Measurements from ENCODE around the gene ADAM12. TPM values are rescaled to one million over a fixed set of nuclear protein-coding genes. Genes with fewer than 3 reads are reported as not detected.

The ADAM12 gene
- polyA plus RNA-seq, 3 donors, result 19.7 to 23.0 (median 22.8) TPM

DNA sequence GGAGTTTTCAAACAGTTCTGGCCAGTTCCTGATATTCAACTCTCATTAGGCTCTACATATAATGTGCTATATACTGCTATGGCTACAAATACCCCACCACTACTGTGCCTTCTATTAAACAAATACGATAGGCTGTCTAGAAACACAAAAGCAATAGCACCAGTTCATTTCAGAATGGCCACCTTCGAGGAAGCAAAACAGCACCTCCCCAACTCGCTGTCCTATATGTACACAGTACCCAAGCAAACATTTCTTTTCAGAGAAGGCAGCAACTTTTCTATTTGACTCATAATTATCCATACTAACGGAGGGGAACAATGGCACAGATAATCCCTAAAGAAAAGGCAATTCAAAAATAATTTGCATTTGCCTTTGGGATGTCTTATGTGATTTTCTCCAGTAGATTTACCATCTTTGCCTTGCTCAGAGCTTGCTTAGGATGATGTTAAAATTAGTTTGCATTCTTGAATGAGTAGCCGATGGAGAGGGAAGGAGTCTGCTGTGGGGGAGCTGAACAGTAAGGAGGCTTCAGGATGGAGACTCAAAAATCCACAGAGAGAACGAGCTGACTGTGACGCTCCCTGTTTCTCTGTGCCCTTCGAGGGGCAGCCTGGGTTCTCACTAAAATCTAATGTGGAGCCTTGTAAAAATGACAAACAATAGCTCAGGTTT lies 273.3 kb downstream of the ADAM12 start:
- no peak for DNase-seq

DNA sequence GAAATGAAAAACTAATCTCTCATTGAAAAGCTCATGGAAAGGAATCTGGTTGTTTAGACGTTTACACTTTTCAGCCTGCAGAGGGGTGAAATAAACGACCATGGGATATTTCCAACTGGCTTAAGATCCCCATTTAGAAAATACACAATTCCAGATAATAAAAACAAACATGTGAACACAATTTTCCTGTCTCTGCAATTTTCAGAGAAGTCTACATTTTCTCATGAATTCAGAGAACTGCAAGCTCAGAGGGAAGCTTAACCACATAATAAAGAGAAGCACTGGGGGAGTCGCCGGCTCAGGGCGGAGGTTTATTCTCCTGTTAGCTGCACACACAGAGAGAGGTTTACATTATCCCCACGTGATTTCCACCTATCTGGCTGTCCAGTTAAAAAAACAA lies 276.8 kb downstream of the ADAM12 start:
- no peak for DNase-seq

DNA sequence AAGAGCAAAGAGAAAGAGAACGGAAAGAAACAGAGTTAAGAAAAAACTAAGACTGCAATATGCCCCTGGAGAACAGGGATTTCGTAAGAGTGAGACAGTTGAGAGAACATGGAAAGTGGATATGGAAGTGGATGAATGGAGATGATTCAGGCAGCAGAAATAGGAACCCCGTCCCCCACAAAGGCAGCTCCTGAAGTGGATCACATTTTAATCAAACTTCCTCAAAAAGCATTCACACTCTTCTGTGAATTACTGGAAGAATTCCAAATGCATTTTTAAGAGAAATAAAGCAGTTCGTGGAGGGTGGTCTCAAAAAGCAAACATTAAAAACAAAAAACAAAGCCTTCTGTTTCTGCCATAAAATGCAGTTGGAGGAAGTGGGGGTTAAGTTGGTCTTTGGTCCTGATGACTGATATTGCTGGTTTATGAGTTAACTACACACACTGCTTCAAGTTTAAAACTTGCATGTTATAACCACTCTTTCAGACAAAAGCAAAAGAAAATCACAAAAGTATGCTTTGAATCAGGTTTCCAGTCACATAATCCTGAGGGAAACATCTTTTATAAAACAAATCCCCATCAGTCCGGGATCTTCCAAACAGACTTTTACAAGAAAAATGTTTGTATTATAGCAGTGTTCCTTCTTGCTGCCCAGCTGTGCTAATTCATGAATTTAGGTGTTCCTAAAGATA lies 277.6 kb downstream of the ADAM12 start:
- no peak for DNase-seq

- DNase-seq, result no peak
Measured at GRCh38 chr10:126109893-126110292, 278.4 kb downstream of the ADAM12 start.

DNA sequence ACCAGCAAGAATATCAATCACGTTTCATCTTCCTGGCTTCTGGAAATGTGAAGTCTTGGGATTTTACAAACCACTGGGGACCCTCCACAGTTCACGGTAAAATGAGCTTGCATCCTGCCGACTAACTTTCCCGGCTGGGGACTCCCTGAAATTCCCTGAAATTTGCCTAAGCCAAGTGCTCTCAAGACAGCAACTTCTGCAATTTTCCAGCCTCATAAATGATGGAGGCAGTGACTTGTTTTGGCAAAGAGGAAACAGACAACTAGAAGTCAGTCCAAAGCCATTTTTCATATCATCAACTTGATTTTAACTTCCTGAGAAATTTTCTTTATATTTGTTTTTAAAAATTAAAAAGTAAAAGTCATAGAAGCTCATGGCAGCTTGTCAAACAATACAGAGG lies 279.6 kb downstream of the ADAM12 start:
- no peak for DNase-seq

GRCh38 chr10:126104767-126105166 lies 283.5 kb downstream of the ADAM12 start:
- no peak for DNase-seq

- DNase-seq, result no peak
Measured at GRCh38 chr10:126102636-126103035, 285.6 kb downstream of the ADAM12 start.

DNA sequence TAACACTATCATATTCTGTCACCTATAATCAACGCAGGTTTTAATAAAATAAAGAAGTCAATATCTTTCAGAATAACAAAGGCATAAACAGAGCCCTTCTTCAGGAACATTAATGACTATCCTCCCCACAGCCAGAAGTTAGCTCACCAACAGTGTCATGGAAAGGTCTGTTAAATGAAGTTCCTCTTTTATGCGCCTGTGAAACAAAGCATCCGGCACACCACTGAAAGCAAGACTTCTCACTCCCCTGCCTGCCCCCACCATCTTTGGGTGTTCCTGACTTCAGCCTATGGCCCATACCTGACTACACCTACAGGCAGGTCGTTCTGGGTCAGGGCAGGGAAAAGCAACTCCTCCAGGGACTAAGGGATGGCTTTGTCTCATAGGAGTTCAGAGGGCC lies 286.5 kb downstream of the ADAM12 start:
- DNase-seq, result no peak

GRCh38 chr10:126101325-126101724 lies 287.0 kb downstream of the ADAM12 start:
- no peak for DNase-seq

DNA sequence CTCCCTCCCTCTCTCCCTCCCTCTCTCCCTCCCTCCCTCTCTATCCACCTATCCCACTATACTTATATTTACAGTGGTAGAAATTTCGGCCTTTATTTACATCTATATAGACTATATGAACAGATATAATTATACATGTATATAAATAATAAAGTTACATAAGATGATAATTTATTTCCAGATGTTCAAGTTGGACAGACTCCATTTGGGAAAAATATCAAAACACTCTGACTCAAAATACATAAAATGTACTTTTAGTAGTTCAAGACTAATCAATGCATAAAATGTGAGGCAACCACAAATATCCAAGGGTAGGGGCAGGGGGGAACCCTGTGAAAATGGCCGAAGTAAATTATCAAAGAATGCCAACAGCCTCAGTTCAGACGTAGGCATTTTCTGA lies 288.9 kb downstream of the ADAM12 start:
- no peak for DNase-seq

DNA sequence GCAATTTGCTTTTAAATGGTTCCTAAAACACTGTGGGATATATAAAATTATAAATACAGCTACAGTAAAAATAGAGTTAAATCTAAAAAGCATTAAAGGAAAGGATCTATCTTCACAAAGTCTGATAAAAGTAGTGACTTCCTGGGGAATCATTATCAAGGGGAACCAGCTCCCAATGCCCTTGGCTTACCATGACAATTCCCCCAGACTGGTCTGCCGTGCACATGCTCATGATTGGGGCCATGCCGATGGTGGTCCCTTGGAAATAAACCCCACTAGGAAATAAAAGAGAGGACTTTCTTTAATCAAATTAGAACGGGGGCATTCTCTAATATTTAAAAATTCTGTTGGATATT lies 290.1 kb downstream of the ADAM12 start:
- DNase-seq, result no peak

DNA sequence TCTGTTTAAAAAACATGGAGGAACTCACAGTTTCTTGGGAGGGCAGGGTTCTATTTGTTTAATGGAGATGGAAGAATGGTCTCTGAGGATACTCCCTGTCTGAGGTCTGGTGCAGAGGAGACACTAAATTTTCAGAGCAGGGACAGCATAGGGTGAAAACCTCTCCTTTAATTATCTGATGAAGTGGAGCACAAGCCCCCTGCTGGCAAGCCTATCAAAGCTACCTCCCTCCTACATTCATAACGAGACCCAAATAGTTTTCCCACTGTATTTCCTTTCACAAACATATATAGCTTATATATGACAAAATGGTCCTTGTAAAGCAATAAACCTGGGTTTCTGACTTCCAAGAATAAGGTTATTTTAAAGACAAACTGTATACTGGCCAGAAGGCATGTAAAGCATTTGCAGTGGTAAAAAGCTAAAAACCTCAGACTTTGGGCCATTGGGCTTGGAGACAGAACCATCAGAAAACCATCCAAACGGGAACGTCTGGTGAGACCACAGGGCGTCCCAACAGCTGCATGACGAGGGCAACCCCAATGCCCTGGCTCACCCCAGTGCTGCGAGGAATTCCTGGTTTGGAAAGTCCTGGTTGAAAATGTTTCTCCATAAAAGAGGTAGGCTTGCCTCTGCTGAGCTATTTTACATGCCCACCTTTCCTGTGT lies 290.6 kb downstream of the ADAM12 start:
- no peak for DNase-seq

DNA sequence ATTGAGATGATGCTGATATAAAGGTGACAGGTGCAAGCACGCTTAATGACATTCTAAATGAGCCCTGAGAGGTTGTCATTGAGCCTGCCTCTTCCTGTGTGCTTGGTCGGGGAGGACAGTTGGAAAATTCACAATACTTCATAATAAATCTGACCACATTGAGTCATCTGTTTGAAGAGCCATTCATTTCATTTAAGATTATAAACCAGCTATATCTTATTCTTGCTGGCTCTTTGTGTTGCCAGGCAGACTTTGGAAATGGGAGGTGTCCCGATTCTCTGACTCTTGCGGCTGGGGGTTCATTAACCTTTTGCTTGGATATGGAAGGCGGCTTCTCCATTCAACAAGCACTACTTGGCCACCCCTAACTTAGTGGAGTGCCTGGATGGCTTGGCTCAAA lies 293.7 kb downstream of the ADAM12 start:
- DNase-seq, result no peak

DNA sequence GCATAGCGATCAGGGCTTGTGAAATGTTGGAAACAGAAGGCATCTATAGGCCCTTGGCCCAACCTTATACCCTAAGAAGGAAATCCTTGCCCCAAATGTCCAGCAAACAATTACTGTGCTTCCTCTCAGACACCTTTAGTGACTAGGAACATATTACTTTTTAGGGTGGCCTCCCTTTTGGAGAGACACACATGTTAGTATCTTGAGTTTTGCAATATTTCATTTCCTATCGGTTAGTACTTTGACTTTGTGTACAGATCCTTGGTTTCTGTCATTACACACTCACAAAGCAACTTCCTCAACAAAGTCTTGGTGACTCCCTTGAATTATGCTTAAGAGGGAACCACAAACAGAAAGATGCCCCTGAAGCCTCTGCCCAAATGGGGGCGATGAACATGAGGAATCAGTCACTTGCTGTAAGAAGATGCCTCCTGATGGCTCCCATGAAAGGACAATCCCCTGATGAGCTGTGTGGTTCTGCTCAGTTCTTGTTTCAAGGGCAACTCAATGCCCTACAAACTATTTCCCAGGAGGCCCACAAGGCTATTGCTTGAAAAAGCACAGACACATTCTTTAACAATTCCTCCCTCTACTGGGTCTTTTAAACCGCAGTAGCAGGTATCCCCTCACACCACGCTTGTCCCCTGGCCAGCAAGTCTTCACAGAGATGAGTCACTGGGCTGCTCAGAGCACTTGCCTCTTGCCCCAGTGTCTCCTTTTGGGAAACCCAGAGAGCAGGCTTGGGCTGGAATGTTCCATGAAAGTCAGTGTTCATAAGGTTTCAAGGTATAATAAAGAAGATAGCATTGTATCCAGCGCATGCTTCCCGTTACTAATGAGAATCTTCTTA lies 295.7 kb downstream of the ADAM12 start:
- DNase-seq, result no peak

GRCh38 chr10:126090911-126091728 lies 297.2 kb downstream of the ADAM12 start:
- no peak for DNase-seq

- DNase-seq, result no peak
Measured at GRCh38 chr10:126090443-126090842, 297.8 kb downstream of the ADAM12 start.

GRCh38 chr10:126087796-126088505 lies 300.3 kb downstream of the ADAM12 start:
- DNase-seq, result no peak

- no peak for DNase-seq
Measured at GRCh38 chr10:126087153-126087680, 301.1 kb downstream of the ADAM12 start.

DNA sequence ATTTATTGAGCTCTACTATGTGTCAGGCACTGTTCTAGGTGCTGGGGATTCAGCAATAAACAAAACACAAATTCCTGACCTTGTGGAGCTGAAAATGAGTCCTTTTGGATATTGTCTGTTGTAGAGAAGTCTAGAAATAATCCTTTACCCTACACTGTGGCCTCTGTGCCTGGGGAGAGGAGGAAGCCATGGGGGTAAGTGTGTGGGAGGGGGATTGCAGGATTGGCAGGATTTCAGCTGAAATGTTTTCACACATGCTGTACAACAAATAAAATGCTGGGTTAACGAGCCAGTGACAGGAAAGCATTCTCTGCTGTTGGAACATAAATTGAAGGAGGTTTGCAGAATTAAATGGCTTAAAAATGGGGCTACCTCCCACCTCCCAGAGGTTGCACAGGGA lies 302.5 kb downstream of the ADAM12 start:
- DNase-seq, result no peak

- DNase-seq, result no peak
Measured at GRCh38 chr10:126084369-126084768, 303.9 kb downstream of the ADAM12 start.

GRCh38 chr10:126083009-126083408 lies 305.3 kb downstream of the ADAM12 start:
- DNase-seq, result no peak

All from renal pelvis (tissue), 4 donors.